Ascending aorta (tissue), 2 donors: ENCODE results near the gene UTP15. TPM values are rescaled to one million over a fixed set of nuclear protein-coding genes. Genes with fewer than 3 reads are reported as not detected.

ENCODE experiments used
- DNase-seq, 2 donors: peaks; one replicate each; pipeline ENCODE4 v3.0.0-alpha.2; 2019; ENCODE audit warnings: low spot score in 2 of 2
- H3K27ac ChIP-seq, 2 donors: fragments of 200-600 bp; sonication (generic); one replicate each; pipeline ENCODE4 v1.5.1; 2016 to 2017; ENCODE audit warnings: mild to moderate bottlenecking in 1 of 2
- H3K27me3 ChIP-seq: fragments of 200-600 bp; sonication (generic); one replicate; pipeline ENCODE4 v1.5.1; 2017
- H3K36me3 ChIP-seq, 2 donors: fragments of 200-600 bp; sonication (generic); one replicate each; pipeline ENCODE4 v1.5.1; 2016
- H3K4me1 ChIP-seq, 2 donors: fragments of 200-600 bp; sonication (generic); one replicate each; pipeline ENCODE4 v1.5.1; 2016 to 2017; ENCODE audit warnings: mild to moderate bottlenecking in 1 of 2
- H3K4me3 ChIP-seq, 2 donors: fragments of 200-600 bp; sonication (generic); one replicate each; pipeline ENCODE4 v1.5.1; 2016 to 2017; ENCODE audit warnings: mild to moderate bottlenecking in 1 of 2
- H3K9me3 ChIP-seq, 2 donors: fragments of 200-600 bp; sonication (generic); one replicate each; pipeline ENCODE4 v1.5.1; 2016
- intact Hi-C: fragments of 100-400 bp; cut with DNase I; formaldehyde crosslinking; loops from one replicate; pipeline ENCODE4 v1.15.1; 2023
- total RNA-seq: library from RNA; depleted of rRNA; stranded (reverse); fragments of >200 nt; gene quantifications from one replicate; pipeline ENCODE4 v1.1.0, GENCODE V29; 2016
- TF ChIP-seq, protein P1 (sequence below), 3 experiments: fragments of 200-600 bp in 2 of 3; fragments of 450-650 bp in 1 of 3; sonication (generic) in 2 of 3; IDR thresholded peaks; one replicate each; pipeline ENCODE4 v1.5.1; 2016 to 2019; ENCODE audit warnings: antibody characterized with exemption in 3 of 3, mild to moderate bottlenecking in 1 of 3, moderate library complexity in 1 of 3

UTP15 gene
- total RNA-seq, 1 donor from 2014 or later: 4.9 TPM

DNA sequence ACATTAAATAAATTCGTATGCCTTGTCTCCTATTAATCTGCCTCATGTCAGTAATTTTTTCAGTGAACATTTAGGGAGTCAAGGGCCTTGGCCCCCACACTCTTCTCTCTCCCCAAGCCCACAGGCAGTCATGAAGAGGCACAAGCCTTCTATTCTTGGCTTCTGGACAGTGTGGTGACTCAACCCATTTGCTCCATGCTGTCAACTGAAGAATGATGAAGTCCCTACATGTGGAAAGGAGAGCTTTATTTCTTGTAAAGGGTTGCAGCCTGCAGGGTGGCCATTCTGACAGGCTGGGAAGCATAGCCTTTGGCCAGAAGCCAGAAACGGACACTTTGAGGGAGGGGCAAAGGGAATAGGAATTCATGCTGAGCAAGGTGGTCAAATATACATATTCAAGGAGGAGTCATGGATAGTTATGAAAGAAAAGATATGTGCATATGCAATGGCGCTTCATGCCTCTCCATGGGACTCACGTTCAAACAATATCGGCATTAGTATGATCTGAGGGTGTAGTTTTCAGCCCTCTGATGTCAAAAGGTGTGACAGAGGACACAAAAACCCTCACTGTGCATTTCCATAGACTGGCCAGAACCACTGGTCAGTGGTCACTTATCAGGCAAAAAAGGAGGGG is 31.4 kb upstream of the UTP15 start:
- Histone ChIP-seq H3K27me3 (no peaks in the 10 kb centered on the region), H3K4me3 (no peak overlapping the region), H3K4me1 (peaks cover 7 to 12% of the 10 kb centered on the region in 2 donors), H3K36me3 (no peaks in the 10 kb centered on the region), H3K27ac (no peak overlapping the region), H3K9me3 (no peaks in the 10 kb centered on the region)
- intact Hi-C loops: no loop called here
- TF ChIP-seq, protein P1, sequence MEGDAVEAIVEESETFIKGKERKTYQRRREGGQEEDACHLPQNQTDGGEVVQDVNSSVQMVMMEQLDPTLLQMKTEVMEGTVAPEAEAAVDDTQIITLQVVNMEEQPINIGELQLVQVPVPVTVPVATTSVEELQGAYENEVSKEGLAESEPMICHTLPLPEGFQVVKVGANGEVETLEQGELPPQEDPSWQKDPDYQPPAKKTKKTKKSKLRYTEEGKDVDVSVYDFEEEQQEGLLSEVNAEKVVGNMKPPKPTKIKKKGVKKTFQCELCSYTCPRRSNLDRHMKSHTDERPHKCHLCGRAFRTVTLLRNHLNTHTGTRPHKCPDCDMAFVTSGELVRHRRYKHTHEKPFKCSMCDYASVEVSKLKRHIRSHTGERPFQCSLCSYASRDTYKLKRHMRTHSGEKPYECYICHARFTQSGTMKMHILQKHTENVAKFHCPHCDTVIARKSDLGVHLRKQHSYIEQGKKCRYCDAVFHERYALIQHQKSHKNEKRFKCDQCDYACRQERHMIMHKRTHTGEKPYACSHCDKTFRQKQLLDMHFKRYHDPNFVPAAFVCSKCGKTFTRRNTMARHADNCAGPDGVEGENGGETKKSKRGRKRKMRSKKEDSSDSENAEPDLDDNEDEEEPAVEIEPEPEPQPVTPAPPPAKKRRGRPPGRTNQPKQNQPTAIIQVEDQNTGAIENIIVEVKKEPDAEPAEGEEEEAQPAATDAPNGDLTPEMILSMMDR (IDR thresholded peaks at IDR 0.05): no peak
- no peak for DNase-seq

DNA sequence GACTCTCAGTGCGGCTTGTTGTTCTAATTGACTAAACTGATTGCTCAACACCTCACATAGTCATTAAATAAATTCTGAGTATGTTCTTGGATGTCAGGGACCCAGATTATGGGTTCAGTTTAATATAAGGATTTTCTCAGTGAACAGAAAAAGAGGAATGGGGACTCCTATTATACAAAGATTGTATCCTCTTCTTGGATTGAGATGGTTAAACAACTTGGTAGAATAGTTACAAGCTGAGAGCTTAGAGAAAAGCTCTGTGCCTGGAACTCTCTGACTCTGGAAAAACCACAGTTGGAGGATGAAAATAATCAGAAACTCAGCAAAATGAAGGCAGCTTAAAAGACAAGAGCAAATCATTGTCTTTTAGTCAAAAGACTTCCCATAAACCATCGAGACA is 30.6 kb upstream of the UTP15 start:
- DNase-seq: no peak
- Histone ChIP-seq H3K4me1 (peaks cover 11 to 17% of the 10 kb centered on the region in 2 donors), H3K9me3 (no peaks in the 10 kb centered on the region), H3K36me3 (no peaks in the 10 kb centered on the region), H3K4me3 (no peak overlapping the region), H3K27ac (no peak overlapping the region), H3K27me3 (no peaks in the 10 kb centered on the region)
- intact Hi-C loops: no loop called here
- TF ChIP-seq, protein P1 (IDR thresholded peaks at IDR 0.05): no peak

DNA sequence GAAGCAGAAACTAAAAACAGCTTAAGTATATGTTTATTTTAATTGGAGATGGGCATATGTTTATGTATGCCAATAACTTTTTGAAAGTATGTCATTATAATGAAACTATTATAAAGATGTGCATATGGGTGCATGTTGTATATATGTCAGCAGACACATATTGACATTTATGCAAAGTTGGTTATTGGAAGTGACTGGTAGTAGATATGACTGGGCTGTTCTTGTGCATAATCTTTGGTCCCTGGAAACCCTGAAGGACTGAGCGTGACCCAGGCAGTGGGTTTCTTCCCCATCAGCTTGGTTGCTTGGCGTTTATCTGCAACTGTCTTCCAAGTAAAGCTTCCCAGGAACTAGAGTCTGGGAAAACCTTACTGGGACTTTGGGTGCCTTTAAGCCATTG is 25.8 kb upstream of the UTP15 start:
- no peak overlapping the region for H3K27ac ChIP-seq
- H3K9me3 ChIP-seq: no peaks in the 10 kb centered on the region
- no peaks in the 10 kb centered on the region for H3K27me3 ChIP-seq
- TF ChIP-seq, protein P1 (IDR thresholded peaks at IDR 0.05): no peak
- DNase-seq: no peak
- H3K4me1 ChIP-seq: peaks cover 11 to 22% of the 10 kb centered on the region in 2 donors
- intact Hi-C loops: loop anchor here (2.0 kb wide), 1 partner anchor 25 kb away; the partner anchor contains the start of genes ANKRA2 and UTP15
- H3K36me3 ChIP-seq: no peaks in the 10 kb centered on the region
- H3K4me3 ChIP-seq: no peak overlapping the region

DNA sequence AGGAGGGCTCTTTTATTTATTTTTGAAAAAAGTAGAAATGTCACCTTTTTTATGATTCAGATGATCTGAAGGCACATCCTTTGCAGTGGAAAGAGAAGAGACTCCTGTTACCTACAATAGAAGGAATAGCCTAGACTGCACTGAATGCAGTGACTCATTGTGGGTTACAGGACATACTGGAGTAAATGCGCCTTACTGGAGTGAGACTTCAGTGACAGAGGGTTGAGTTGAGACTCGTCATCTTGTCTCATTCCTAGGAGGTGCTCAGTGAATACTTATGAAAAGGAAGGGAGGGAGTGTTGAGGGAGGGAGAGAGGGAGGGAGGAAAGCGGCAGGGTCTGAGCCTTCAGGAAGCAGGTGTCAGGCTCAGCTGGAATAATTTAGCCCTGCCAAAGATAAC is 25.4 kb upstream of the UTP15 start:
- TF ChIP-seq, protein P1 (IDR thresholded peaks at IDR 0.05): no peak
- intact Hi-C loops: no loop called here
- Histone ChIP-seq H3K27ac (no peak overlapping the region), H3K9me3 (no peaks in the 10 kb centered on the region), H3K36me3 (no peaks in the 10 kb centered on the region), H3K4me1 (peaks cover 11 to 22% of the 10 kb centered on the region in 2 donors), H3K27me3 (no peaks in the 10 kb centered on the region), H3K4me3 (no peak overlapping the region)
- no peak for DNase-seq

DNA sequence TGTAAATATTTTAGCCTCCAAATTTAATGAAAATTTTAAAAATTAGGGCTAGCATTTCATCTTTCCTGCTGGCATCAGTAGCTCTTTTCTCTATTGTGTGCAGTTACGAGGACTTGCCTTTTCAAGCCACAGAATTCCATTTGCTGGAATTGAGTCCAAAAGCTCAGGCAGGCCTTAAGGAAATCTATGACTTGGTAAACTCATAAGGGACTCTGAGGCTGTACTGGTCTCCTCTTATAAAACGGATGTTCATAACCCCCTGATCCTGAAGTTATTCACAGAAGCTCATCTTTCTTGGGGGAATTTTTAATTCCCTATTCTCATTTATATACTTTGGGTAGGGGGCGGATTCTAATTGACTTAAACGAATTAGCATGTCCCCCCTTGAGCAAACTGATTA is 23.5 kb upstream of the UTP15 start:
- no peaks in the 10 kb centered on the region for H3K27me3 ChIP-seq
- no peaks in the 10 kb centered on the region for H3K9me3 ChIP-seq
- no peaks in the 10 kb centered on the region for H3K36me3 ChIP-seq
- intact Hi-C loops: no loop called here
- DNase-seq: no peak
- peak overlapping the region; percentile 6 to 63 for H3K27ac ChIP-seq
- H3K4me1 ChIP-seq: peaks cover 11 to 22% of the 10 kb centered on the region in 2 donors
- TF ChIP-seq, protein P1 (IDR thresholded peaks at IDR 0.05): no peak
- no peak overlapping the region for H3K4me3 ChIP-seq
